HL-60/S4 treated with phorbol 12-myristate 13-acetate at 8.2 ng/mL for 4 days and 3 days (cell line): ENCODE results near the gene CSH2.
"Not testable (repeated sequence)": the region's sequence is repeated elsewhere in the genome, so short reads cannot be mapped to it uniquely, and the experiment has no call there.

ENCODE experiments used
- in situ Hi-C: fragments of 300-500 bp; cut with MboI; formaldehyde crosslinking; loops from 2 replicates; pipeline ENCODE4 v1.15.0; 2022; ENCODE audit warnings: low sequenced_read_pairs

The CSH2 gene

DNA sequence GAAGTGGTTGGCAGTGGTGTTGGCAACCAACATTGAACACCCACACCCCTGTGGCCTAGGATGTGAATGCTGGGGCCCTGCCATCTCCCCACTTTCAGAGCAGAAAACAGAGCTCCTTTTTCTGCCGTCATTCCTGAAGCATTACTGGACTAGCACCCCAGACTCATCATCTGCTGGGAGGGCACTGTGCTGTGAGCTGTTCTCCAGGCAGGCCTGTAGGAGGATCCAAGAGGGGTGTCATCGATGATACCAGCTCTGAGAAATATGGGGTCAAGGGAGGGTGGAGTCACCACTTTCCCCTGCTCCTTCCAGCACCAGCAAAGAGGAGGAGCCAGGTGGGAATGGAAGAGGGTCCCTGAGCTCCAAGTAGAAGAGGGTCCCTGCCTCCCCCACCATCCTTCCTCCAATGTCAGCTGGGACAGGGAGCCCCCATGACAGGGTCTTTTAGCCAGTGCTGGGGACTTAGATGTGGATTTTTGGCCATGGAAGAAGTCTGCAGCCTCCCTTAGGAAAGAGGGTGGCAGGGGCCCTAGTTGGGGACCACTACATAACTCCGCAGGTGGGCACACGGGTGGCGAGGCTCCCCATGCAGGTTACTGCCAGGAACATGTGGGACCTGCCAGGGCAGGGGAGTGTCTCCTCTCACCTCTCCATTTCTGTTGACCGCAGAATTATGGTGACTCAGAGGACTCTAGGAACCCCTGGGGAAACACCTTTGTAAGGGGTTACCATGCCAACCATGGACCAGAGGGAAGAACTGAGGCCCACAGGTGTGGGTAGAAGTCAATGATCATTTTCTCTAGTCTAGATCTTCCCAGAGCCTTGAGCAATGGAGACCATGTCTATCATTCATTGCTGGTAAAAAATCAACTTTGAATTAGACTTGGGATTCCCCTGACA, 25.7 kb upstream of the CSH2 start:
- in situ Hi-C loops: not testable (repeated sequence)

- in situ Hi-C loops: not testable (repeated sequence)
Observed at GRCh38 chr17:63896524-63897354, 23.3 kb upstream of the CSH2 start, which contains the start of gene CSH1. CSH1 (minus strand) TSS chr17:63896574; CDS start chr17:63896511, 63 bp downstream.

GRCh38 chr17:63894821-63895220, 21.3 kb upstream of the CSH2 start:
- in situ Hi-C loops: not testable (repeated sequence)

DNA sequence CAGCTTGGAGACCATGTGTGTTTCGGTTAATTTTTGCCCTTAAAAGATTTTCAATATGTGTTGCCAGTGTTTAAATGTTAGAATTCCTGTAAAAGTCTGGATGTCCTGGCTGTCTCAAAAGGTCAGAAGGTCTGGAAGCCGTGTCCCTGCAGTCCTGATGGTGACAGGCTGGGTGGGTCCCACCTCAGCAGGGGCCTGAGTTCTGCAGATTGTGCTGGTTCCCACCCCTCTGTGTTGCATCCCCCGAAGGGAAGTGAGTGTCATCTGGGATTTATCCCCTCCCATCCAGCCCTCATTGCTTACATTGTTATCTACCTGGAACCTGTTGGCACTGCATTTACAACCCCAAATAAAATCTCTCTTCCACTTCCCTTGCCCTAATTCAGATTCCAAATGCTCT, 20.5 kb upstream of the CSH2 start:
- in situ Hi-C loops: not testable (repeated sequence)

DNA sequence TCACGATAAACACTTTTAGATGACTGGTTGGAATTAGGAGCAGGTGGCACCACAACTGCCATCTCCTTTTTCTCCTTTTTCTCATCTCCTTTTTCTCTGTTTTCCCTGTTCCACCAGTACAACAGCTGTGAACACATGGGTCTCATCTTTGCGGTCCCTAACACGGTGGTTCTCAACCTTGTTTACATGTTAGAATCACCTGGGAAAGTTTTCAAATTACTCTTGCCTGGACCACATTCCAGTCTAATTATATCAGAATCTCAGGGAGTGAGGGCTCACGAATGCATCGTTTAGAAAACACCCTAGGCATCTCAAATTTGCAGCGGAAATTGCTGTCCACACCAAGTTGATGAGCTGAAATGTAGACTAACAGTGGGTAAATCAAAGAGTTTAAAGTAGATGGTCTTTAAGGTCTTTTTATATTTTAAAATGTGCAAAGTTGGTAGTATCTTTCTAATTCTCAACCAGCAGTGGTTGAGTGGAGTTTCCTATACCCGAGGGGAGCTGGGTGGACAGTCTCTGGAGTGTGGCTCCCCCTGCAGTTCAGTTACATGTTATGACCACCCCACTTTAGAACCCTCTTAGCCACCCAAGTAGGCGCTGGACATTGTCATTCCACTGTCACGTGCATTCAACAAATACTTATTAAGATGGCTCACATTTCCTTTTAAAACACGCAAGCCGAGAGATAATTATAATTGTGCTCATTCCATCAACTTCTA, 19.0 kb upstream of the CSH2 start:
- in situ Hi-C loops: not testable (repeated sequence)

- in situ Hi-C loops: not testable (repeated sequence)
Observed at GRCh38 chr17:63889026-63889848, 15.8 kb upstream of the CSH2 start.

- in situ Hi-C loops: not testable (repeated sequence)
Observed at GRCh38 chr17:63885119-63885518, 11.6 kb upstream of the CSH2 start.

DNA sequence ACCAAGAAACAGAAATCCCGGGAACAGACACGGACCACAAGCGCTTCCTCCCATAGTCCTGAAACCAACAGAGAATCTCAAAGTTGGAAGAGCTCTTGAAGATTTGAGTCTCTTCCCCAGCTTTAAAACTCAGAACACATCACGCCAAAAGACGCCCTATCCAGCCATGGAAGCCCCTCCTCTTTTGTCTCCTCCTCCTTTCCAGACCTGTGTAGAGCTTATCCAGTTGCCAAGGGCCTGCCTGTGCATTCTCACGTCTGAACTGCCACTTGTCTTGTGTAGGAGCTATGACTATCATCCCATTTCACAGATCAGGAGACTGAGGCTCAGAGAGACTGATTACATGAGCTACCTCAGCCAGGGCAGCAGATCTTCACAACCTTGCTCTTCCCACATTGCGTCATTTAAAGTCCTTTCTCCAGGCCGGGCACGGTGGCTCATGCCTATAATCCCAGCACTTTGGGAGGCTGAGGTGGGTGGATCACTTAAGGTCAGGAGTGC, 9.2 kb upstream of the CSH2 start:
- in situ Hi-C loops: not testable (repeated sequence)

DNA sequence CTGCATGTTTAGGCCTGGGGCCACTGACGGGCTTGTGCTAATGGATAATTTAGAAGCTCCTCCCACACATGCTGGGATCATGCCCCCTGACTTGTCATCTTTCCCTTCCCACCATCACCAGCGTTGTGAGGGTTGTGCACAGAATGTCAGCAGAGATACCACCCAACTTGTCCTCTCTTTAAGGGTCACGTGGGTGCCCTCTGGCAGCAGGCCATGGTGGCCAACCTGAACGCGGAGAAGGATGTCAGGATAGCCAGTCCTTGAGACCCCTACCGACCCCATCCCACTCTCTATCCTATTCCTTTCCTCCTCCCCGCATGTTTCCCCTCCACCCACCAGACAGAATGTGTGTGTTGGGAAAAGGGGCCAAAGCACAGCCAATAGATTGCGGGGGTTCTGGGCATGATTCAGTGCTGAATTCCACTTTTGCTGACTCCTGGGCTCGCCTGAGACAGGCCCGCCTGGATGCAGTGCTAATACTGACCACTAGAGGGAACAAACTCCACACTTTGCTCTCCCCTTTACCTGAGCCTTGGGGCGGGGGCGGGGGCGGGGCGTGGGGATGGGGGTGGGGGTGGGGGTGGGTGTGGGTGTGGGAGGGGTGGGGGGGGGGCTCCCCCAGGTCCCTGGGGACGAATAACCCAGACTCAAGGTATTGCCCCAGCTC, 8.6 kb upstream of the CSH2 start, which contains the start of gene GH2:
GH2 (minus strand) TSS at position 10 of the 667 bp plus-strand sequence. CDS start 143 bp downstream, outside the sequence.
- in situ Hi-C loops: no loop called here

- in situ Hi-C loops: not testable (repeated sequence)
Observed at GRCh38 chr17:63881337-63881736, 7.9 kb upstream of the CSH2 start.

- in situ Hi-C loops: no loop called here
Observed at GRCh38 chr17:63880706-63881105, 7.2 kb upstream of the CSH2 start.

DNA sequence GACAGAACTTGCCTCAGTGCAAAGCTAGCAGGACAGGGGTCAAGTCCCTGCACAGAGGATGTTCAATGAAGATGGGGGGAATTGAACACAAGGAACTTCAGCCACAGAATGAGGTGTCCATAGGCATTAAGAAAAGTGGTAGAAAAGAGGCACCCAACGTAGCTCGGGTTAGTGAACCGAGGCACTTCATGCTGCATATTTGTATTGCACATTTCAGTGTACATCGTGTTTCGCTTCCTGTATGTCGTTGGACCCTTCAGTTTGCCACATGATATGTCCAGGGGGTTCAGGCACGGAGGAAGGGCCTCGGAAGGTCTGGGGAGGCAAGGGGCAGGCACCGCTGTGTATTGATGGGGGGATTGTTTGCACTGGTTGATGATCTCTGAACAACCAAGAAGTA, 4.9 kb upstream of the CSH2 start:
- in situ Hi-C loops: not testable (repeated sequence)

DNA sequence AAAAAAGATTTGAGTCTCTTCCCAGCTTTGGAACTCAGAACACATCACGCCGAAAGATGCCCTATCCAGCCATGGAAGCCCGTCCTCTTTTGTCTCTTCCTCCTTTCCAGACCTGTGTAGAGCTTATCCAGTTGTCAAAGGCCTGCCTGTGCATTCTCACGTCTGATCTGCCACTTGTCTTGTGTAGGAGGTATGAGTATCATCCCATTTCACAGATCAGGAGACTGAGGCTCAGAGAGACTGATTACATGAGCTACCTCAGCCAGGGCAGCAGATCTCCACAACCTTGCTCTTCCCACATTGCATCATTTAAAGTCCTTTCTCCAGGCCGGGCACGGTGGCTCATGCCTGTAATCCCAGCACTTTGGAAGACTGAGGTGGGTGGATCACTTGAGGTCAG, 1.2 kb upstream of the CSH2 start:
- in situ Hi-C loops: not testable (repeated sequence)

- in situ Hi-C loops: not testable (repeated sequence)
Observed at GRCh38 chr17:63874061-63874626, 667 bp upstream of the CSH2 start.

DNA sequence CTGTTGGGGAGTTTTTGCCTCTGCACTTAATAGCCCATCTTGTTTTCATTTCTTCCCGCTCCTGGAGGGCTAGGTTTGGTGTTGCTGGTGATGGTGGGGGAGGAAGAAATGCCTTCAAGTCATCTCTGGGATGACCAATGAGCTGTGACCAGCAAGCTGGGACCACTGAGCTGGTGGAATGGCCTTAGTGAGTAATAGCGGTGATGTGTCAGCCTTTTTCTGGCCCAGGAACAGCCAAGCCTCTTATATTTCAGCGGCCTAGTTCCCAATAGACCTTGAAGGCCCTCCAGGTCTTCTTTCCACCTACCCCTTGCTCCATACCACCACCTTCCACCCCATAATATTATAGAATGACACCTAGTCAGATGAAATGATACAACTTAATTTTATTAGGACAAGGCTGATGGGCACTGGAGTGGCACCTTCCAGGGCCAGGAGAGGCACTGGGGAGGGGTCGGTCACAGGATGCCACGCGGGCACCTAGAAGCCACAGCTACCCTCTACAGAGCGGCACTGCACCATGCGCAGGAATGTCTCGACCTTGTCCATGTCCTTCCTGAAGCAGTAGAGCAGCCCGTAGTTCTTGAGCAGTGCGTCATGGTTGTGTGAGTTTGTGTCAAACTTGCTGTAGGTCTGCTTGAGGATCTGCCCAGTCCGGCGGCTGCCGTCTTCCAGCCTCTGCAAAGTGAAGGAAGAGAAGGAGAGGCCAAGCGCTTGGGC, 1.7 kb downstream of the CSH2 start:
- in situ Hi-C loops: not testable (repeated sequence)

- in situ Hi-C loops: not testable (repeated sequence)
Observed at GRCh38 chr17:63870292-63870665, 3.2 kb downstream of the CSH2 start.

DNA sequence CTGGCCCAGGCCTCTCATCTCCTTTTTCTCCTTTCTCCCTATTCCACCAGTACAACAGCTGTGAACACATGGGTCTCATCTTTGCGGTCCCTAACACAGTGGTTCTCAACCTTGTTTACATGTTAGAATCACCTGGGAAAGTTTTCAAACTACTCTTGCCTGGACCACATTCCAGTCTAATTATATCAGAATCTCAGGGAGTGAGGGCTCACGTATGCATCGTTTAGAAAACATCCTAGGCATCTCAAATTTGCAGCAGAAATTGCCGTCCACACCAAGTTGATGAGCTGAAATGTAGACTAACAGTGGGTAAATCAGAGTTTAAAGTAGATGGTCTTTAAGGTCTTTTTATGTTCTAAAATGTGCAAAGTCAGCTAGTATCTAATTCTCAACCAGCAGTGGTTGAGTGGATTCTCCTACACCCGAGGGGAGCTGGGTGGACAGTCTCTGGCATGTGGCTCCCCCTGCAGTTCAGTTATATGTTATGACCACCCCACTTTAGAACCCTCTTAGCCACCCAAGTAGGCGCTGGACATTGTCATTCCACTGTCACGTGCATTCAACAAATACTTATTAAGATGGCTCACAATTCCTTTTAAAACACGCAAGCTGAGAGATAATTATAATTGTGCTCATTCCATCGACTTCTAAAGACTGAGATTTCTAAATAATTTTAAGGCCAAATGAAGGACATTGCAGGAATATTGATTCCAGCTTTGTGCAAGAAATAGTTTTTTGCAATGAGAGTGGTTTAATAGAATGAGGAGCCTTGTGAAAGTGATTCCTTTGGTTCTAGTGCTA, 3.8 kb downstream of the CSH2 start:
- in situ Hi-C loops: not testable (repeated sequence)

GRCh38 chr17:63866625-63867024, 6.9 kb downstream of the CSH2 start:
- in situ Hi-C loops: not testable (repeated sequence)
